ENCODE measurements around the gene CDK6.

DNA sequence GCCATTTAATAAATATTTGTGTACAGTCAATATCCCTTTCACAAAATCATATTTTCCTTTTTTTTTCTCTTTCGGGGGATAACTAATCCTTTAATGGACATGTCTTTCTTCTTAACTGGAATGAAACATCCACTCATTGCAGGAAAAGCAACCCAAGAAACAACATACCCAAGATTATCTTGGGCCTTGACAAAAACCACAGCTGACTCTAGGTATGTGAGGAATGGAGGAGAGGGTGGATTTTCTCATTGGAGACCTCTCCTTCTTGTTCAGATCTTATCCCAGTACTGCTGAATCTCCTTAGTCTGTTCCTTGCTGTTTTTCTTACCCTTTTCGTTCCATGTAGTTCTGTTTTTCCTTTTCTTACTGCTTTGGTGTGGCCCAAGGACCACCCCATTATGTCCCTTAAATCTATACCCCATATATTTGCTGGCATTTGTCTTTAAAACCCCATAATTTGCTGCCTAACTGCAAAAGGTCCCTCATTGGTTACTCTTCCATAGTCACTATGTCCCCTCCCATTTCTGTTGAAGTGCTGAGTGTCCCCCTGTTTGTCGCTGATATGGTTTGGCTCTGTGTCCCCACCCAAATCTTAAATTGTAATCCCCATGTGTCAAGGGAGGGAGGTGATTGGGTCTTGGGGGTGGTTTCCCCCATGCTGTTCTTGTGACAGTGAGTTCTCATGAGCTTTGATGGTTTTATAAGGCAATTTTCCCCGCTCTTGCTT, 6.8 kb upstream of the CDK6 start:
- TF ChIP-seq, protein P1, sequence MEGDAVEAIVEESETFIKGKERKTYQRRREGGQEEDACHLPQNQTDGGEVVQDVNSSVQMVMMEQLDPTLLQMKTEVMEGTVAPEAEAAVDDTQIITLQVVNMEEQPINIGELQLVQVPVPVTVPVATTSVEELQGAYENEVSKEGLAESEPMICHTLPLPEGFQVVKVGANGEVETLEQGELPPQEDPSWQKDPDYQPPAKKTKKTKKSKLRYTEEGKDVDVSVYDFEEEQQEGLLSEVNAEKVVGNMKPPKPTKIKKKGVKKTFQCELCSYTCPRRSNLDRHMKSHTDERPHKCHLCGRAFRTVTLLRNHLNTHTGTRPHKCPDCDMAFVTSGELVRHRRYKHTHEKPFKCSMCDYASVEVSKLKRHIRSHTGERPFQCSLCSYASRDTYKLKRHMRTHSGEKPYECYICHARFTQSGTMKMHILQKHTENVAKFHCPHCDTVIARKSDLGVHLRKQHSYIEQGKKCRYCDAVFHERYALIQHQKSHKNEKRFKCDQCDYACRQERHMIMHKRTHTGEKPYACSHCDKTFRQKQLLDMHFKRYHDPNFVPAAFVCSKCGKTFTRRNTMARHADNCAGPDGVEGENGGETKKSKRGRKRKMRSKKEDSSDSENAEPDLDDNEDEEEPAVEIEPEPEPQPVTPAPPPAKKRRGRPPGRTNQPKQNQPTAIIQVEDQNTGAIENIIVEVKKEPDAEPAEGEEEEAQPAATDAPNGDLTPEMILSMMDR (IDR thresholded peaks at IDR 0.05) = no peak
- no peak for TF ChIP-seq POLR2A (IDR thresholded peaks at IDR 0.05)
